ENCODE results near the gene CXCR1.

DNA sequence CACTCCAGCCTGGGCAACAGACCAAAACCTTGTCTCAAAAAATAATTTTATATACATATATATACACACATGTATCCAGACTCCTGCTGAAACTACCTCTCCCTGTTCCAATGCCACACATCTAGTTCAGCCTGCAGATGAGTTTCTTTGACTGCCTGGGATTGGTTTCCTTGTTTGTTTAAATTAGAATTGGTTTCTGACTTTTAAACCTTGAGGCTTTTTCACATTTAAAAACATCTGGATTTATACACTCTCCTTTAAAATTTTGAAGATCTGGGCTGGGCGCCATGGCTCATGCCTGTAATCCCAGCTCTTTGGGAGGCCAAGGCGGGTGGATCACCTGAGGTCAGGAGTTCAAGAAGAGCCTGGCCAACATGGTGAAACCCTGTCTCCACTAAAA, 21.8 kb upstream of the CXCR1 start:
- no peak for TF ChIP-seq POLR2A (IDR thresholded peaks at IDR 0.05)
- TF ChIP-seq, protein P1, sequence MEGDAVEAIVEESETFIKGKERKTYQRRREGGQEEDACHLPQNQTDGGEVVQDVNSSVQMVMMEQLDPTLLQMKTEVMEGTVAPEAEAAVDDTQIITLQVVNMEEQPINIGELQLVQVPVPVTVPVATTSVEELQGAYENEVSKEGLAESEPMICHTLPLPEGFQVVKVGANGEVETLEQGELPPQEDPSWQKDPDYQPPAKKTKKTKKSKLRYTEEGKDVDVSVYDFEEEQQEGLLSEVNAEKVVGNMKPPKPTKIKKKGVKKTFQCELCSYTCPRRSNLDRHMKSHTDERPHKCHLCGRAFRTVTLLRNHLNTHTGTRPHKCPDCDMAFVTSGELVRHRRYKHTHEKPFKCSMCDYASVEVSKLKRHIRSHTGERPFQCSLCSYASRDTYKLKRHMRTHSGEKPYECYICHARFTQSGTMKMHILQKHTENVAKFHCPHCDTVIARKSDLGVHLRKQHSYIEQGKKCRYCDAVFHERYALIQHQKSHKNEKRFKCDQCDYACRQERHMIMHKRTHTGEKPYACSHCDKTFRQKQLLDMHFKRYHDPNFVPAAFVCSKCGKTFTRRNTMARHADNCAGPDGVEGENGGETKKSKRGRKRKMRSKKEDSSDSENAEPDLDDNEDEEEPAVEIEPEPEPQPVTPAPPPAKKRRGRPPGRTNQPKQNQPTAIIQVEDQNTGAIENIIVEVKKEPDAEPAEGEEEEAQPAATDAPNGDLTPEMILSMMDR (IDR thresholded peaks at IDR 0.05) = no peak
